ENCODE results near the gene RBFOX2. TPM values are rescaled to one million over a fixed set of nuclear protein-coding genes. Genes with fewer than 3 reads are reported as not detected.

Gene RBFOX2
- total and polyA plus RNA-seq, 2 experiments from 2014 or later: 299 to 339 TPM

DNA sequence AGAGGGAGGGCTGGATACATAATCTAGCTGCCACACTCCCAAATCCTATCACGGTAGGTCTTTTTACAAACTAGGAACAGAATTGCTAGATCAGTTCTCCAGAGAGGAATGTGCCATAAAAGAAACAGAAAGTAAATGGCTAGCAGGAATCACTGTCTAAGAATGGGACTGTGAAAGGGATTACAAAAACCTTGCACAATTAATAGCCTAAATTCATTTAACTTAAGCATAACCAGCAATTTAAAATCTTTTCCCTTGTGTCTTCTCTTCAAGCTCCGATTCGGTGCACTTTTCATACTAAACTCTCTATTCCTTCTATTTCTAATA lies 275.8 kb downstream of the RBFOX2 start:
- no peaks in the 10 kb centered on the region for H3K27me3 ChIP-seq
- no peak for TF ChIP-seq CTCF (IDR thresholded peaks at IDR 0.05; ENCODE audit: low read depth, low read length)
- H3K4me3 ChIP-seq: no peak overlapping the region
- H3K9me3 ChIP-seq (ENCODE audit: low read depth): no peaks in the 10 kb centered on the region
- peaks cover 21% of the 10 kb centered on the region for H3K4me1 ChIP-seq (ENCODE audit: low read depth)
- no peak for DNase-seq (ENCODE audit: low read depth in 1 of 2, low spot score in 1 of 2)
- H3K36me3 ChIP-seq: peaks cover 37% of the 10 kb centered on the region
- H3K27ac ChIP-seq: peak overlapping the region; percentile 40

- H3K9me3 ChIP-seq (ENCODE audit: low read depth): no peaks in the 10 kb centered on the region
- H3K4me1 ChIP-seq (ENCODE audit: low read depth): peaks cover 21% of the 10 kb centered on the region
- no peaks in the 10 kb centered on the region for H3K27me3 ChIP-seq
- TF ChIP-seq CTCF (IDR thresholded peaks at IDR 0.05; ENCODE audit: low read depth, low read length): no peak
- DNase-seq (ENCODE audit: low read depth in 1 of 2, low spot score in 1 of 2): no peak
- H3K27ac ChIP-seq: peak overlapping the region; percentile 40
- no peak overlapping the region for H3K4me3 ChIP-seq
- peaks cover 31% of the 10 kb centered on the region for H3K36me3 ChIP-seq
Observed at GRCh38 chr22:35752006-35752862, 276.4 kb downstream of the RBFOX2 start.

DNA sequence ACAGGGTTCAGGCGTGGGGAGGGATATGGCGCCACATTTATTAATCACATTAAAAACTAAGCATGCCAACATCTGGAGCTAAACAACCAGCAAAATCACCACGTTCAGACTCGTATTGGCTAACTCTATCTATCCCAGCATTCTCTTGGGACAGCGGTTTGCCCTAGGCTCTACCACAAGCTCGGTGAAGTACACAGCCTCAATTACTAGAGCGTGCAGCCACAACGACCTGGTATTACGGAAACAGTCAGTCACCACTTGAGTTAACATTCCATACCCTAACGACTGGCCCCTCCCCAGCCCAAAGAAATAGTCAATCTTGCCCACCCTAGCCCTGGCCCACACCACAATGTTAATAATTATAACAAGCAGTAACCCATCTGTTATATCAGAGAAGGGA lies 278.8 kb downstream of the RBFOX2 start:
- Histone ChIP-seq H3K4me3 (no peak overlapping the region), H3K27ac (peak overlapping the region; percentile 14), H3K27me3 (no peaks in the 10 kb centered on the region), H3K36me3 (peaks cover 29% of the 10 kb centered on the region), H3K9me3 (ENCODE audit: low read depth) (no peaks in the 10 kb centered on the region), H3K4me1 (ENCODE audit: low read depth) (peaks cover 21% of the 10 kb centered on the region)
- TF ChIP-seq CTCF (IDR thresholded peaks at IDR 0.05; ENCODE audit: low read depth, low read length): no peak
- DNase-seq (ENCODE audit: low read depth in 1 of 2, low spot score in 1 of 2): peak in 1 of 2 donors; percentile 36

GRCh38 chr22:35746946-35747703 lies 281.5 kb downstream of the RBFOX2 start:
- no peak for DNase-seq (ENCODE audit: low read depth in 1 of 2, low spot score in 1 of 2)
- peak overlapping the region; percentile 41 for H3K27ac ChIP-seq
- no peak for TF ChIP-seq CTCF (IDR thresholded peaks at IDR 0.05; ENCODE audit: low read depth, low read length)
- no peaks in the 10 kb centered on the region for H3K27me3 ChIP-seq
- H3K36me3 ChIP-seq: peaks cover 44% of the 10 kb centered on the region
- peaks cover 29% of the 10 kb centered on the region for H3K4me1 ChIP-seq (ENCODE audit: low read depth)
- no peaks in the 10 kb centered on the region for H3K9me3 ChIP-seq (ENCODE audit: low read depth)
- H3K4me3 ChIP-seq: no peak overlapping the region

DNA sequence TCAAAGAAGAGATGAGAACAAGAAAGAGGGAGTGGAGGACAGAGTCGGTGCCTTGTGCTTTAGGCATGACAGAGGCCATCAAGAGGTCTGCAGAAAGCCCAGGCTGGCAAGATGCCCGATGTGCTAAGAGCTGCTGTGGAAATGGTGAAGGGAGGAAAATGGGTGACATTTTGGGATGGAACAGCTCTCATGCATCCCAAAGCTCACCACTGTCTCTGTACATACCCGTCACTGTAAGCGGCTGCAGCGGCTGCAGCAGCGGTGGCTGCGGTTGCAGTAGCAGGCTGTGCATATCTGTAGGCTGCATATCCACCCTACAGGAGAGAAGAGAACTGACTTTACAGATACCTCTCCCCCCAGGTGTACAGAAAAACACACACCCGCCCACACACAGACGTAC lies 282.4 kb downstream of the RBFOX2 start:
- peaks cover 35% of the 10 kb centered on the region for H3K4me1 ChIP-seq (ENCODE audit: low read depth)
- no peaks in the 10 kb centered on the region for H3K27me3 ChIP-seq
- no peak overlapping the region for H3K4me3 ChIP-seq
- H3K9me3 ChIP-seq (ENCODE audit: low read depth): no peaks in the 10 kb centered on the region
- H3K27ac ChIP-seq: peak overlapping the region; percentile 41
- DNase-seq (ENCODE audit: low read depth in 1 of 2, low spot score in 1 of 2): peak in 1 of 2 donors; percentile 21
- H3K36me3 ChIP-seq: peaks cover 40% of the 10 kb centered on the region
- no peak for TF ChIP-seq CTCF (IDR thresholded peaks at IDR 0.05; ENCODE audit: low read depth, low read length)

Measured in cardiac muscle cell (in vitro differentiated cells and primary cell).